Mesodermal cell (in vitro differentiated cells): ENCODE measurements around the gene S100A1.
A peak's percentile ranks its signal among the peaks of the same experiment; 100 is the strongest.

ENCODE experiments used
- H3K27ac ChIP-seq: 2 replicates; pipeline ENCODE4 v1.7.0; 2013; ENCODE audit warnings: mild to moderate bottlenecking, low read depth, low read length, moderate library complexity; ENCODE audit not compliant: severe bottlenecking
- H3K36me3 ChIP-seq: 2 replicates; pipeline ENCODE4 v1.7.1; 2013; ENCODE audit warnings: mild to moderate bottlenecking, low read length, moderate library complexity; ENCODE audit not compliant: control insufficient read depth, insufficient read depth
- H3K4me1 ChIP-seq: one replicate; pipeline ENCODE4 v1.7.1; 2013; ENCODE audit warnings: mild to moderate bottlenecking, low read length; ENCODE audit not compliant: insufficient read depth, control insufficient read depth, poor library complexity, severe bottlenecking
- H3K4me3 ChIP-seq: 2 replicates; pipeline ENCODE4 v1.7.0; 2013; ENCODE audit warnings: low read length, control low read depth, mild to moderate bottlenecking; ENCODE audit not compliant: insufficient read depth, poor library complexity, severe bottlenecking; ENCODE audit errors: extremely low read depth
- H3K9me3 ChIP-seq: 2 replicates; pipeline ENCODE4 v1.7.1; 2013; ENCODE audit warnings: mild to moderate bottlenecking, low read length, moderate library complexity; ENCODE audit not compliant: control insufficient read depth
- WGBS, 2 experiments: methylation state at CpG; one replicate each; pipeline ENCODE4 v1.1.5; 2013; ENCODE audit warnings: missing lambda C conversion rate in 2 of 2; ENCODE audit not compliant: insufficient coverage in 2 of 2; 5-methylcytosine and 5-hydroxymethylcytosine counted together

Gene S100A1

DNA sequence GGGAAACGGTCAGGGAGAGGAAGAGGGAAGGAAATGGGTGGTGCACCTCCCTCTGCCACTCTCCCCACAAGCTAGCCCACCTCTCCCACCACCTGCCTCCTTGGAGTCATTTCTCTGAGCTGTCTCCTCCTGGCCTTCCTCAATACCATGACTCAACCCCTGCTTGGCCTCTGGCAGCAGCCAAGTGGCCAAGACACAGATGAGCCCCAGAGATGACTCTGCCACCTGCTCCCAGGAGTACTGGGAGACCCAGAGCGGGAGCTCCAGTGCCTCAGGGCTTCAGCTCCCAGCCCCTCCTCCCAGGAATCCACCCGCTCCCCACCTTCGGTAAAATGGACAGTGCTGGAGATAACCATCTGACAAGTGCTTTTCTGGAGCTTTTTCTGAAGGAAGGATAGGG lies 17.9 kb upstream of the S100A1 start:
- no peaks in the 10 kb centered on the region for H3K9me3 ChIP-seq
- peaks cover 56% of the 10 kb centered on the region for H3K4me1 ChIP-seq
- H3K4me3 ChIP-seq = no peak overlapping the region
- H3K36me3 ChIP-seq = peaks cover 21% of the 10 kb centered on the region
- peak overlapping the region; percentile 96 for H3K27ac ChIP-seq
- 40 to 61% methylated on average over 2 to 3 of the region's 4 CpGs for whole genome bisulfite sequencing, 2 experiments

DNA sequence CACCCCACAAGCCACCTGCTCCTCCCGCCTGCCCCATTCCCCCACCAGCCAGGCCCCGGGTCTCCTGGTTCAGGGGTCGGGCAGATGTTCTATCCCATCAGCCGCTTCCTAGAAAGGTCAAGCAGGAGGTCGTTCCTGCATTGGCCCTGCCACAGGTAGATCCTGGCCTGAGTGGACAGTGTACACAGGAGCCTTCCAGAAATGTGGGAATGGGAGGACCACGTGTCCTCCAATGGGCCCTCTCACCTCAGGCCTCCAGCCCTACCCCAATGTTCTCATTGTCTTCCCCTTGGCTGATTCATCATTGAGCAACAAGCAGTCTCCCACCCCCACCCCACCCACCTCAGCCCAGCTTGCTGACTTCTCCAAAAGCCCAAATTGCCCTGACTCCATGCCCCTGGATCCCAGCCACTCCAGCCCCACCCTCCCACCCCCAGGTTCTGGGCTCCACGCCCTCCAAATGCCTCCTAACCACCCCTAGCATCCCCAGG lies 17.4 kb upstream of the S100A1 start:
- no peaks in the 10 kb centered on the region for H3K9me3 ChIP-seq
- peaks cover 16% of the 10 kb centered on the region for H3K36me3 ChIP-seq
- H3K27ac ChIP-seq = no peak overlapping the region
- H3K4me1 ChIP-seq = peaks cover 56% of the 10 kb centered on the region
- WGBS, 2 experiments = 91 to 100% methylated on average over 2 to 4 of the region's 7 CpGs
- no peak overlapping the region for H3K4me3 ChIP-seq

DNA sequence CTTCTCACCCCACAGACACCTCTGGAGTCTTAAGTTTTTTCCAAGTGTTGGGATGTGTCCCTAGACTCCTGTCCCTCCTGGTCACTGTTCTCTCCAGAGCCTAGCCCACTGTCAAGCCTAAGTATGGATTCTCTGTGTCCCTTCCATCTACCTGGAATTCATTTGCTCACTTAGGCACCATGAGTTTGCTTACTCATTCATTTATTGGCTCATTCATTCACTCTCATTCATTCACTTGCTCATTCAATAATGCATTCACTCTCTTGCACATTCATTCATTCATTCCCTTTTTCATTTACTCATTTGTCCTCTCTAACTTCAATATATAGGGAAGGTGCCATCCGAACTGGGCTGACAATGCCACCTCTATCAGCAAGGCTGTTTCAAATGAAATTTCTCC lies 16.9 kb upstream of the S100A1 start:
- no peak overlapping the region for H3K27ac ChIP-seq
- 100% methylated on average over 1 of the region's 1 CpG; no CpG with 5 or more reads in 1 of the 2 experiments for WGBS, 2 experiments
- no peaks in the 10 kb centered on the region for H3K9me3 ChIP-seq
- H3K36me3 ChIP-seq = peaks cover 14% of the 10 kb centered on the region
- peaks cover 56% of the 10 kb centered on the region for H3K4me1 ChIP-seq
- peak overlapping the region; percentile 36 for H3K4me3 ChIP-seq

DNA sequence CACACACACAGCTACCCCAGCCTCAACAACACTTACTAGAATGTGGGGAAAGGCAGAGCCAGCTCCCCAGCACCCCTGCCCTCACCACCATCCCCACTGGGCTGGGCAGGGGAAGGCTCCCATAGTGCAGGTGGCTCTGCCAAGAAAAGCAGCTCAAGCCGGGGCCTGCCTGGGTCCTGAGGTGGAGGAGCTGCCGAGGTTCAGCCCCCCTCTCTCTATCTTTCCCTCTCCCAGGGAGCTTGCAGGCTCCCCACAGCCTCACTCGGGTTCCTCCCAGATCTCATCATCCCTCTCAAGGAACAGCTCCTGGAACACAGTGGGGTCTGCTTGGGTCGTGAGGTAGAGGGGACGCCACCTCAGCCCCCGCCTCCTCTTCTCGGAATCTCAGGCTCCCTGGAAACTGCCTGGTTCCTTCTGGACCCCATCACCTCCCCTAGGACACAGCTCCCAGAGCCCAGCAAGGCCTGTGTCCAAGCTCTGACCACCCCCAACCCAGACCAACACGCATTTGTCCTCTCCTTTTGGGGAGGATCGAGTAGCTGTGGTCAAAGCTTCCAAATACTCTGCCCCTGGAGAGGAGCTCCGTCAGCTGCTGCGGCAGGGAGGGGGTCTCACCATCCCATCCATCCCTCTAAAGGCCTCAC lies 16.0 kb upstream of the S100A1 start:
- Histone ChIP-seq H3K9me3 (no peaks in the 10 kb centered on the region), H3K4me1 (peaks cover 47% of the 10 kb centered on the region), H3K36me3 (peaks cover 5% of the 10 kb centered on the region), H3K27ac (no peak overlapping the region), H3K4me3 (peak overlapping the region; percentile 36)
- 61 to 64% methylated on average over 4 to 6 of the region's 11 CpGs for WGBS, 2 experiments

DNA sequence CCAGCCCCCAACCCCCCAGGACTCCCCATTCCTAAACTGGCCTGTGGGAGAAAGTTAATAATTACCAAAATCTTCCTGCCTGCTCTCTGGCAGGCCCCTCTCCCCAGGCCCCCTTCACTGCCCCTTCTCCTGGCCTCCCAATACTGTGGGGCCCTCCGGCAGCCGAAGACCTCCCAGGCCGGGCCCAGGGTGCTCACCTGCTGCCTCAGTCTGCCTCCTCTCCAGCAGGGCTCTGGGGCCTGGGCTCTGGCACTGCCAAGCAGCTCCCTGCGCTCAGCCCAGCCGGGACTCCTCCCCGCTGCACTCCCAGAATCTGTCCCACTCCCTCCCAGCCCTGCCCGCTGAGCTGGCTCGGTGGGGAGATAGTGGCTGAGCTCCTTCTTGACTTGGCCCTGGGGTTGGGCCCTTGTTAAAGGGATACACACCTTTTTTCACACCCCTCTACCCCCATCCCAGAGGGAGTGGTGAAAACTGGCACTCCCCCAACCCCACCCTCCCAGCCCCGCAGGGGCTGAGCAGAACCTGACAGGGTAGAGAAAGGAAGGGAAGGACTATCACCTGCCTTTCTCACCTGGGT lies 15.4 kb upstream of the S100A1 start, which contains the start of gene S100A16:
S100A16 (minus strand) TSS at position 383 of the 577 bp plus-strand sequence. CDS start 4,986 bp downstream, outside the sequence.
- 0 to 73% methylated on average over 1 to 4 of the region's 9 CpGs for WGBS, 2 experiments
- no peaks in the 10 kb centered on the region for H3K9me3 ChIP-seq
- no peaks in the 10 kb centered on the region for H3K36me3 ChIP-seq
- H3K4me3 ChIP-seq = peak within 1 kb of the TSS; percentile 36
- H3K4me1 ChIP-seq = peaks cover 41% of the 10 kb centered on the region
- H3K27ac ChIP-seq = no peak within 1 kb of the TSS

DNA sequence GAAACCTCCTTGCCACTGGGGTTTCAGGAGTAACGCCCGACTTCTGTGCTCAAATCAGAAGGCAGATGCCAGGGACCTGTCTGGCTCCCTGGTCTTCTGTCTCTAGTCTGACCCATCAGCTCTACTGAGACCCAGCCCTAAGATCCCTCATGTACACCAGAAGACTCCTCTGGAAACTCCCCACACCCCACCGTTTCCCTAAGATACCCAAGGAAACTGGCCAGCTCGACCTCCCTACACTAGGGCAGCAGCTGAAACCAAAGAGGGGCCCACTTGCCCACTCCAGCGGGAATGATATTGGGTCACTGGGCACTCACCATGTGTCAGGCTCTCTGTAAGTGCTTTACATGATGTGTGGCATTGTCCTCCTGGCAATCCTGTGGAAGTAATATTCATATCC lies 14.8 kb upstream of the S100A1 start:
- H3K36me3 ChIP-seq = peaks cover 3% of the 10 kb centered on the region
- 80 to 87% methylated on average over 5 of the region's 5 CpGs for WGBS, 2 experiments

DNA sequence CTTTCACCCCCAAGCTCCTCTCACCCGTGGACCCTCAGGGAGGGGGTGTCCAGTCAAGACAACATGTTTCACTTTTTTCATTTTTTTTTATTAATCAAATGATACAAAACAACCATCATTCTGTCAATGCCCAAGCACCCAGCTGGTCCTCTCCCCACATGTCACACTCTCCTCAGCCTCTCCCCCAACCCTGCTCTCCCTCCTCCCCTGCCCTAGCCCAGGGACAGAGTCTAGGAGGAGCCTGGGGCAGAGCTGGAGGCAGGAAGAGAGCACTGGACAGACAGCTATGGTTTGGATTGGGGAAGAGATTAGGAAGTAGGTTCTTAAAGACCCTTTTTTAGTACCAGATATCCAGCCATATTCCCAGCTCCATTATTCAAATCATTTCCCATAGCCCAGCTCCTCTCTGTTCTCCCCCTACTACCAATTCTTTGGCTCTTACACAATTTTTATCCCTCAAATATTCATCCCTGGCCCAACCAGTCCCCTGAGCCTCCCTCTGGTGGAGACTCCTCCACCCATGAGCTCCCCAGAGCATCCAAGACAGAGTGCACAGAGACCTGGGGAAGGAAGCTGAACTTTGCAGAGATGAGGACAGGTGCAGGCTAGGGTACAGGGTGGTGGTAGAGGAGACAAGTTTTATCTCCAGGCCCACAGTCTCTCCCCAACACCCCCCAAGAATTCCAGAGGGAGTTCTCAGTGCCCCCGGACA lies 13.9 kb upstream of the S100A1 start:
- Histone ChIP-seq H3K4me1 (peaks cover 28% of the 10 kb centered on the region), H3K4me3 (no peak overlapping the region), H3K27ac (no peak overlapping the region), H3K36me3 (peaks cover 13% of the 10 kb centered on the region), H3K9me3 (no peaks in the 10 kb centered on the region)
- WGBS, 2 experiments = 91 to 92% methylated on average over 1 to 2 of the region's 2 CpGs

More for the DNA sequence above, 14.8 kb upstream of the S100A1 start:
- Histone ChIP-seq H3K27ac (no peak overlapping the region), H3K4me1 (peaks cover 36% of the 10 kb centered on the region), H3K4me3 (no peak overlapping the region), H3K9me3 (no peaks in the 10 kb centered on the region)

DNA sequence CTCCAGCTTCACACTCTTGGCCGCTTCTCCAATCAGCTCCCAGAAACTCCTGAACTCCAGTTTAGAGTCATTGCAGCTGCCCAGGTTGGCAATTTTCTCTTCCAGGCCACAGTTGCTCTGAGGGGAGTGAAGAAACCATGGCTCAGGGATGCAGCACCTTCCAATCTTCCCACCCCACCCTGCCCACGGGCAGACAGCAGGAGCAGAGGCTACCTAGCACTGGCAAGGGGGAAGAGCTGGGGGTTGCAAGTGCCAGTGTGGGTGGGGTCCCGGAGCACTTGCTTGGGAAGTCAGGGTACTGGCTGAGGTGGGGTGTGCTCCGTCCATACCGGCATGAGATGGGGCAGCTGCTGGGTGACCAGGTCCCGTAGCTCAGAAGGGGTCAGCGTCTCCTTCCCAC lies 13.3 kb upstream of the S100A1 start:
- no peaks in the 10 kb centered on the region for H3K9me3 ChIP-seq
- H3K27ac ChIP-seq = no peak overlapping the region
- 92 to 93% methylated on average over 4 to 6 of the region's 7 CpGs for whole genome bisulfite sequencing, 2 experiments
- peaks cover 17% of the 10 kb centered on the region for H3K36me3 ChIP-seq
- H3K4me1 ChIP-seq = peaks cover 23% of the 10 kb centered on the region
- no peak overlapping the region for H3K4me3 ChIP-seq

DNA sequence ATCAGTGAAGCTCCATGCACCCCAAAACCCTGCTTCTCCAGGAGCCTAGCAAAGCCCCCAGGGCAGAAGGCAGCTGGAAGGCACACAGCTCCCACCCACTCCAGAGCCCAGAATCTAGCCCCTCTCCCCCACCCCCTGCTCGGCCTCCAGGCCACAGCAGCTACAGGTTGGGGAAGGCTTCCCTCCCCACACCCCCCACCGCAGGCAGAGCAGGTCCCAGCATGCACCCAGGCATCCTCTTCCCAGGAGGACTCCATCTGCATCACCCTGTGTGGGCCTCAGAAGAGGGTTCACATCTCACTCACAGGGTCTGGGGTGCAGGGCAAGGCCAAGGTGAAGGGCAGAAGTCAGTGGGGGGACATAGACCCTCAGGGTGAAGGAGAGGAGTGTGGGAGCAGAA lies 12.8 kb upstream of the S100A1 start:
- WGBS, 2 experiments = 67% methylated on average over 1 of the region's 2 CpGs; no CpG with 5 or more reads in 1 of the 2 experiments
- H3K4me3 ChIP-seq = no peak overlapping the region
- no peaks in the 10 kb centered on the region for H3K9me3 ChIP-seq
- peaks cover 18% of the 10 kb centered on the region for H3K4me1 ChIP-seq
- peaks cover 22% of the 10 kb centered on the region for H3K36me3 ChIP-seq
- H3K27ac ChIP-seq = no peak overlapping the region

DNA sequence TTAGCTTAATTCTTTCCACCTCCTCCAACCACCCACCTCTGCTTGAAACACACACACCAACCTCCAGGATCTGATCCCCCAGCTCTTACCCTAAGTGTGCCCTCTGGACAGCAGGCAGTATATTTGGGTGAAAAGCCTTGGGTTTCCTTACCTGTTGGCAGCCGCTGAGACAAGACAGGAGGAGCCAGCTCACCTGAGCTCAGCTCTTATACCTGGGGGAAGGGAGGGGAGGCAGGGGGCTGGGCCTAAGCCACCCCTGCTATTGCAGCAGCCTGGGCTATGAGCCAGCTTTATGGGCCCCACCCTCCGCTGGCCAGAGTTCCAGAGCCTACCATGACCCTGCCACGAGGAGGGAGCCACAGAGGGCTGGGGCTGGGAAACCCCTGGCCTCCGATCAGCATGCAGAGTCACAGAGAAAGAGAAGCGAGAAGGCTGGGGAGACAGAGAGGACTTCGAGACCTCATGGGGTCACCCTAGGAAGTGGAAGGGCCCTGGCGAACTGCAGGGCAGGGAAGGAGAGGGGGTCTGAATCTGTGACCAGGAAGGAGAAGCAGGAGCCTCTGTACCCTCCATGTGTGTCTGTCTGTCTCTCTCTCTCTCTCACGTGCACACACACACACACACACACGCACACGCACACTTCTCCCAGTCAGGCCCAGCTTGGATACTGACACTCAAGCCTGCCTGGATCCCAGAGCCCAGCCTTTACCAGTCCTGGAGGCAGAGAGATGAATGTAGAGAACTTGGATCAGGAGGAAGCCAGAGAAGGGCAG lies 11.9 kb upstream of the S100A1 start, which contains the start of gene S100A14:
S100A14 (minus strand) TSS at position 182 of the 773 bp plus-strand sequence. CDS start 467 bp downstream, outside the sequence.
- WGBS, 2 experiments = 78 to 84% methylated on average over 5 to 6 of the region's 10 CpGs
- Histone ChIP-seq H3K36me3 (peaks cover 30% of the 10 kb centered on the region), H3K27ac (no peak within 1 kb of the TSS), H3K4me1 (peaks cover 14% of the 10 kb centered on the region), H3K9me3 (no peaks in the 10 kb centered on the region), H3K4me3 (no peak within 1 kb of the TSS)
